ENCODE results near the gene FAM117B. TPM values are rescaled to one million over a fixed set of nuclear protein-coding genes. Genes with fewer than 3 reads are reported as not detected.

The FAM117B gene
- polyA plus RNA-seq, 3 donors: 27.9 to 36.4 (median 29.4) TPM

GRCh38 chr2:202723746-202724145, 89.0 kb downstream of the FAM117B start:
- no peak for DNase-seq (ENCODE audit: extremely low read depth in 1 of 11, low read depth in 9 of 11, low spot score in 4 of 11)

- no peak for DNase-seq (ENCODE audit: extremely low read depth in 1 of 11, low read depth in 9 of 11, low spot score in 4 of 11)
Observed at GRCh38 chr2:202726070-202726469, 91.3 kb downstream of the FAM117B start.

- no peak for DNase-seq (ENCODE audit: extremely low read depth in 1 of 11, low read depth in 9 of 11, low spot score in 4 of 11)
Observed at GRCh38 chr2:202736826-202737225, 102.1 kb downstream of the FAM117B start.

DNA sequence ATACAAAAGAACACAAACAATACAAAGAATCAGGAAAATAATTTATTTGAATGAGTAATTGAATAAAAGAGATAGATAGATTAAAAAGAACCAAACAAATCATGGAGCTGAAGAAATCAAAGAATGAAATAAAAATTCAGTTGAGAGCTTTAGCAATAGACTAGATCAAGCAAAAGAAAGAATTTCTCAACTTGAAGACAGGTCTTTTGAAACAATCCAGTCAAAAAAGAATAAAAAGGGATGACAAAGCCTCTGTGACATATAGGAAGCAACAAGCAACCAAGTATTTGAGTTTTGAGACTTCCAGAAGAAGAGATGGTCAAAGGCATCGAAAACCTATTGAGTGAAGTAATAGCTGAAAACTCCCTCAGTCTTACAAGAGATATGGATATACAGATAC, 108.8 kb downstream of the FAM117B start:
- no peak for DNase-seq (ENCODE audit: extremely low read depth in 1 of 11, low read depth in 9 of 11, low spot score in 4 of 11)

GRCh38 chr2:202749477-202749876, 114.7 kb downstream of the FAM117B start:
- DNase-seq (ENCODE audit: extremely low read depth in 1 of 11, low read depth in 9 of 11, low spot score in 4 of 11): no peak

GRCh38 chr2:202750763-202751427, 116.1 kb downstream of the FAM117B start:
- DNase-seq (ENCODE audit: extremely low read depth in 1 of 11, low read depth in 9 of 11, low spot score in 4 of 11): no peak

- DNase-seq (ENCODE audit: extremely low read depth in 1 of 11, low read depth in 9 of 11, low spot score in 4 of 11): no peak
Observed at GRCh38 chr2:202752071-202752470, 117.3 kb downstream of the FAM117B start.

- no peak for DNase-seq (ENCODE audit: extremely low read depth in 1 of 11, low read depth in 9 of 11, low spot score in 4 of 11)
Observed at GRCh38 chr2:202754936-202755335, 120.2 kb downstream of the FAM117B start.

DNA sequence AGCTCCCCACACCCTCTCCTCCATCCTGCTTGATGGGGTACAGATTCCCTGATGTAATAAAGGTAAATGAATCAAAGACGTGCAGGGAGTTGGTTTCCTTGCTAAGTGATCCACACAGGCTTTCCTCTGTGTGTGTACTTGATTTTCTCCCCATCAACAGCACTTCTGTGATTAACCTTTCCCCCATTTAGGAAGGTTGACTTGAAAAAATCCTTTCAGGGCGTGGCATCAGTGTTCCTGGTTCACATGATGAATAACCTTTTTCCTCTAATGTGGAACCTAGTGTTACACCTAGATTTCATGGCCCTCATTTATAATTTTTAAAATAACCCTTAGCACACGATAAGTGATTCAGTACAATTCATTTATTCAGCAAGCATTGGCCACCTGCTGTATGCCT, 121.8 kb downstream of the FAM117B start:
- no peak for DNase-seq (ENCODE audit: extremely low read depth in 1 of 11, low read depth in 9 of 11, low spot score in 4 of 11)

DNA sequence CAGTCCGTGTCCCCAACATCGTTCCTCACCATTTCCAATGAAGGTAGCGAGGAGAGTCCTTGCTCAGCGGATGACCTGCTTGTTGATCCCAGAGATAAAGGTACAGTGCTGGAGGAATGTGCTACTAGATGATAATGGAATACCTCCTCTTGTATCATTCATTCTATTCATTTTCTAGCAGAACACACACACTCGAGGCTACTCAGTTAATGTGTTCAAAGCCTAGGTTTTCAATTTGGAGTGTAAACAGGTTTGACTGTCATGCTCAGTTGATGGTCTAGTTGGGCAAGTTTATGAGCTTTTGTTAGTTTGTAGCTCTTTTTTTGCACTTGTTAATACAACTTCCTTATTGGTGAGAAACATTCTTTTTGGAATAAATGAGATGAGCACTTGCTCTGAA, 122.6 kb downstream of the FAM117B start:
- DNase-seq (ENCODE audit: extremely low read depth in 1 of 11, low read depth in 9 of 11, low spot score in 4 of 11): no peak

GRCh38 chr2:202758128-202758527, 123.4 kb downstream of the FAM117B start:
- no peak for DNase-seq (ENCODE audit: extremely low read depth in 1 of 11, low read depth in 9 of 11, low spot score in 4 of 11)

- DNase-seq (ENCODE audit: extremely low read depth in 1 of 11, low read depth in 9 of 11, low spot score in 4 of 11): no peak
Observed at GRCh38 chr2:202758604-202759003, 123.8 kb downstream of the FAM117B start.

GRCh38 chr2:202760848-202761247, 126.1 kb downstream of the FAM117B start:
- no peak for DNase-seq (ENCODE audit: extremely low read depth in 1 of 11, low read depth in 9 of 11, low spot score in 4 of 11)

GRCh38 chr2:202762556-202762955, 127.8 kb downstream of the FAM117B start:
- DNase-seq (ENCODE audit: extremely low read depth in 1 of 11, low read depth in 9 of 11, low spot score in 4 of 11): no peak

DNA sequence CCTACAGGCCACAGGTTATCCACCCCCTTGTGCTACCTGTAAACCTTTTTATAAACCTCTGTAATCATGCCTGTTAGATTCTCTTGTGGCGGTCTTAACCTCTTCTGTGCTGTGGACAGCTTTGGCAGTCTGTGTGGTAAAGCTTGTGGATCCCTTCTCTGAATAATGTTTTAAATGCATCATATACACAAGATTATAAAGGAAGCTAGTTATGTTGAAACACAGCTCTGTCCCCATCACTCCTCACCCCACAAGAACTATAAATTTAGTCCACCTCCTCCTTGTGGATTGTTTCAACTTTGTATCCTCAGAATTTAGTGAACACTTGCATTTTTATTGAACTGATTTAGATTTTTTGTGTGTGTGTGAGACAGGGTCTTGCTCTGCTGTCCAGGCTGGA, 129.1 kb downstream of the FAM117B start:
- no peak for DNase-seq (ENCODE audit: extremely low read depth in 1 of 11, low read depth in 9 of 11, low spot score in 4 of 11)

DNA sequence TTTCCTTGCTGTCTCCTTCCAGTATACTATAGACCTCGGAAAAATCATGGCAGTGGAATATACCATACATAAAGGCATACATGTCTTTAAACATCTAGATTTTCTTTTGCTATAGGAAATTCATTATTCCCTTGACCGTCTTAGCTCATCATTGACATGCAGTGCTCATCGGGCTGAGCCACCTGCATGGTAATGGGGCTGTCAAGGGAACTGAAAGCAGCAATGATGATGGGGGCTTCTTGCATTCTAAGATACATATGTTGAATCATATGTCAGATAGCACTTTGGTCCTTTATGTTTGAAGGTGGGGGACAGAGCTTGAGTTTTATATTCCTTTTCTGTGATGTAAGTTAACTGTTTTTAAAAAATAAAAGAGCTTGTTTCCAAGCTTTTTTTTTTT, 130.2 kb downstream of the FAM117B start:
- no peak for DNase-seq (ENCODE audit: extremely low read depth in 1 of 11, low read depth in 9 of 11, low spot score in 4 of 11)

DNA sequence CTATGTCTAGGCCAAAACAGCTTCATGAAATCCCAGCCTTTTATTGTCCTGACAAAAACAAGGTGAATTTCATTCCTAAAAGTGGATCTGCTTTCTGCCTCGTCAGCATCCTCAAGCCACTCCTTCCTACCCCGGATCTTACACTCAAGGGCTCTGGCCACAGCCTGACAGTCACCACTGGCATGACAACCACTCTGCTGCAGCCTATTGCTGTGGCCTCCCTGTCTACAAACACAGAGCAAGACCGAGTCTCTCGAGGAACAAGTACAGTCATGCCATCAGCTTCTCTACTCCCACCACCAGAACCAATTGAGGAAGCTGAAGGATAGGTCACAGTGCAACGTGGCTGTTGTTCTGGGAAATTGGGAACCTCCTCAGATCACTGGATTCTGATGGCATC, 130.7 kb downstream of the FAM117B start:
- no peak for DNase-seq (ENCODE audit: extremely low read depth in 1 of 11, low read depth in 9 of 11, low spot score in 4 of 11)

GRCh38 chr2:202768273-202768672, 133.5 kb downstream of the FAM117B start:
- DNase-seq (ENCODE audit: extremely low read depth in 1 of 11, low read depth in 9 of 11, low spot score in 4 of 11): no peak

GRCh38 chr2:202769201-202769600, 134.4 kb downstream of the FAM117B start:
- no peak for DNase-seq (ENCODE audit: extremely low read depth in 1 of 11, low read depth in 9 of 11, low spot score in 4 of 11)

DNA sequence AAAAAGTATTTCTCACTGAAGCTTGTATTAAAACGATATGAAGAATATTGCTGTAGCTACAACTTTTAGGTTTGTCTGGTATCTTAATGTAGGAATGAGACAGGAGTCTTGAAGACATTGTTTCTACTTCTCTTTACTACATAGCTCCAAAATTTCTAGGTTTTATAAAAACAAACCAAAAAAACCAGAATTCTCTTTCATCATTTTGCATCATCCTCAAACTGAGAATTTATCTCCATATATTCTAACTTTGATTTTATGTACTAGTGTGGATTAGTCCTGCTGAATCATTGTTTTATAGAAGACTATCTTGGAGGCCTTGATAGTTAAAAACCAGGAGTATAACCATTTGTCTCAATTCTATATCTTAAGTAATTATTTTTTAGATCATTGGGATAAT, 136.6 kb downstream of the FAM117B start:
- no peak for DNase-seq (ENCODE audit: extremely low read depth in 1 of 11, low read depth in 9 of 11, low spot score in 4 of 11)

DNA sequence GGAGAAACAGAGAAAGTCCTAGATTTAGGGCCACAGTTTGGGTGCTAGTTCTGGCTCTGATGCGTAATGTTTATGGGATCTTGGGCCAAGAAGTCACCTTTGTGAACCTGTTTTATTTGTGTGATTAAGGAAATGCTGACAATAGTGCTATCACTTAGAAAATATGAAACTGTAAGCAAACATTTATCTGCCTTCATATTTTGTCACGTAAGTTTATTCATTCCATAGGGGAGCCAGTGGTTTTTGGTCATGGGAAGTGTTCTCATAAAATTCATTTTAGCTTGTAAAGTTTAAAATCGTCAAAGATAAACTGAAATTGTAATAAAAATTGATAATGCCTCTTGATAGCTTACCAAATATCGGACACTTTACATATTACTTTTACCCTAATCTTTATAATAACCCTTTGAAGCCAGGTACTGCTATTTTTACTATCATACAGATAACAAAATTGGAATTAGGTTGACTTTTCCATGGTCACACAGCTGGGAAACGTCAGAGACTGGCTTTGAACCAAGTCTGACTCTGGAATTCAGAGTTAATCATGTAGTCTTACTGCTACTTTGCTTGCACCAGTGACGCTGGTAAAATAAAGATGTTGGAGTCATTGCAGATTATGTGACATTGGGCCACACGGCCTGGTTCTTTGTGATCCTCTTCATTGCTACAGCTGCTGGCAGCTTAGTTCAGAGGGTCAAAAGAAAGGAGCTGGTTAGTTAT, 137.1 kb downstream of the FAM117B start:
- peak in 10 of 11 donors; percentile 23 to 60 (median 32) for DNase-seq (ENCODE audit: extremely low read depth in 1 of 11, low read depth in 9 of 11, low spot score in 4 of 11)
